GM12878 (cell line): Measurements from ENCODE around the gene UNG. TPM values are rescaled to one million over a fixed set of nuclear protein-coding genes. Genes with fewer than 3 reads are reported as not detected.

Experiments used
- ATAC-seq: fragments of 200-7000 bp; cut with Tn5 transposase; 3 replicates; pipeline ENCODE4 v1.9.1; 2020; ENCODE audit warnings: mild to moderate bottlenecking, moderate library complexity
- BruUV-seq: library from RNA; stranded (reverse); fragments of 400-500 nt; replicated peaks from 2 replicates; lab custom pipeline; 2021; lab: Mats Ljungman, UMichigan
- CTCF ChIA-PET: fragments of 300-600 bp; sonication (Branson Sonifier 250); formaldehyde crosslinking; extraction: SDS; loops from one replicate; lab custom pipeline; 2021; ENCODE audit warnings: inconsistent platforms; lab: Yijun Ruan, JAX
- POLR2A ChIA-PET: fragments of 350-600 bp; formaldehyde crosslinking; extraction: SDS; loops from one replicate; lab custom pipeline; 2021; ENCODE audit warnings: inconsistent platforms; lab: Charles Lee
- RAD21 ChIA-PET: fragments of 300-600 bp; sonication (Branson Sonifier 250); formaldehyde crosslinking; loops from one replicate; lab custom pipeline; 2023; ENCODE audit warnings: antibody characterized with exemption; ENCODE audit not compliant: unreplicated experiment; lab: Charles Lee
- SMC1A ChIA-PET: fragments of 300-600 bp; sonication (Branson Sonifier 250); formaldehyde crosslinking; loops from one replicate; lab custom pipeline; 2023; ENCODE audit not compliant: unreplicated experiment, uncharacterized antibody; lab: Charles Lee
- DNase-seq: peaks from one replicate; pipeline ENCODE4 v3.0.0-alpha.2; 2011; ENCODE audit warnings: low read depth, low spot score
- FAIRE-seq: peaks from 3 replicates; lab custom pipeline; 2011; peaks lifted over from hg19 to GRCh38; lab: Jason Lieb, UNC
- H2AFZ ChIP-seq: 2 replicates; pipeline ENCODE4 v1.6.0; 2011; ENCODE audit warnings: low read depth, low read length, control low read depth; ENCODE audit not compliant: control insufficient read depth
- H3K27ac ChIP-seq: 2 replicates; pipeline ENCODE4 v1.5.1; 2011; ENCODE audit warnings: control low read depth; ENCODE audit not compliant: control insufficient read depth, insufficient read depth
- H3K27me3 ChIP-seq, 2 experiments: replicated peaks in 1 of 2; 2 replicates each; pipeline versions ENCODE4 v1.6.0 to v1.6.1; 2011; ENCODE audit warnings: low read length in 1 of 2; ENCODE audit not compliant: control insufficient read depth in 2 of 2, insufficient read depth in 2 of 2
- H3K36me3 ChIP-seq, 2 experiments: 2 replicates each; pipeline ENCODE4 v1.5.1; 2011; ENCODE audit warnings: low read length in 1 of 2; ENCODE audit not compliant: control insufficient read depth in 2 of 2, insufficient read depth in 2 of 2
- H3K4me1 ChIP-seq: 2 replicates; pipeline ENCODE4 v1.6.1; 2011; ENCODE audit warnings: mild to moderate bottlenecking, low read length, moderate library complexity, mixed read lengths; ENCODE audit not compliant: control insufficient read depth, insufficient read depth
- H3K4me2 ChIP-seq: 2 replicates; pipeline ENCODE4 v1.6.0; 2011; ENCODE audit warnings: control low read depth; ENCODE audit not compliant: control insufficient read depth, insufficient read depth
- H3K4me3 ChIP-seq: fragments of 200-600 bp; sonication (generic); 2 replicates; pipeline ENCODE4 v1.5.1; 2016
- H3K79me2 ChIP-seq: 2 replicates; pipeline ENCODE4 v1.6.0; 2011; ENCODE audit warnings: low read length; ENCODE audit not compliant: control insufficient read depth, insufficient read depth
- H3K9ac ChIP-seq: 2 replicates; pipeline ENCODE4 v1.8.0; 2011; ENCODE audit warnings: low read length, control low read depth, mixed read lengths; ENCODE audit not compliant: control insufficient read depth, insufficient read depth
- H3K9me3 ChIP-seq: replicated peaks from 3 replicates; pipeline ENCODE4 v1.5.1; 2011; ENCODE audit warnings: mild to moderate bottlenecking, low read length; ENCODE audit not compliant: control insufficient read depth, insufficient read depth
- H4K20me1 ChIP-seq: 2 replicates; pipeline ENCODE4 v1.6.0; 2011; ENCODE audit not compliant: control insufficient read depth, insufficient read depth
- CEBPB ChIP-seq, 2 experiments: fragments of 150-350 bp in 1 of 2; IDR thresholded peaks; 2 replicates each; pipeline ENCODE4 v1.6.1; 2012 to 2014; ENCODE audit warnings: low read depth in 2 of 2, low read length in 2 of 2, borderline replicate concordance in 1 of 2, inconsistent platforms in 1 of 2
- FOXK2 ChIP-seq: fragments of 450-650 bp; IDR thresholded peaks from 2 replicates; pipeline ENCODE4 v1.6.1; 2017; ENCODE audit warnings: mild to moderate bottlenecking, moderate library complexity
- HDGF ChIP-seq: fragments of 450-650 bp; IDR thresholded peaks from 2 replicates; pipeline ENCODE4 v1.6.1; 2016; ENCODE audit warnings: antibody characterized with exemption
- IRF5 ChIP-seq: fragments of 450-650 bp; IDR thresholded peaks from 2 replicates; pipeline ENCODE4 v1.6.1; 2017; ENCODE audit warnings: borderline replicate concordance
- WGBS: methylation state at CpG from one replicate; pipeline ENCODE4 v1.1.6; 2016; ENCODE audit warnings: low lambda C conversion rate; ENCODE audit not compliant: insufficient replicate concordance, insufficient coverage; ENCODE audit errors: missing lambda C conversion rate; 5-methylcytosine and 5-hydroxymethylcytosine counted together
- in situ Hi-C: fragments of 300-500 bp; cut with MboI; formaldehyde crosslinking; loops from 9 replicates; pipeline ENCODE4 v1.14.3; 2018; ENCODE audit warnings: mixed read lengths
- intact Hi-C: fragments of 100-400 bp; cut with micrococcal nuclease; formaldehyde crosslinking; loops from one replicate; pipeline ENCODE4 v1.14.2; 2022; ENCODE audit not compliant: unreplicated experiment
- polyA plus RNA-seq, 11 experiments: library from polyadenylated mRNA; depleted of rRNA in 4 of 11; unstranded in 6 of 11; stranded (reverse) in 5 of 11; fragments of >200 nt; fragmentation: Nextera tagmentation in 4 of 11; fragmentation: Illumina TruSeq in 1 of 11; extraction: Ambion mirVana in 4 of 11; extraction: Trizol in 1 of 11; gene quantifications; 1 replicate in 1 of 11; 2 replicates in 10 of 11; pipeline versions ENCODE4 v1.2.1 to v1.2.3, GENCODE V29; 2011 to 2016; ENCODE audit warnings: inconsistent platforms in 2 of 11, missing spikeins in 2 of 11, low read depth in 1 of 11
- total RNA-seq, 4 experiments: library from RNA; depleted of rRNA in 3 of 4; stranded (reverse); fragments of >200 nt in 3 of 4; fragmentation: Illumina TruSeq in 1 of 4; extraction: Trizol in 1 of 4; gene quantifications; 2 replicates each; pipeline versions ENCODE4 v1.2.1 to v1.2.3, GENCODE V29; 2013 to 2021

UNG gene
- total and polyA plus RNA-seq, 10 of the 15 experiments (the other 5 are each of a cell fraction or from before 2014, with no cell fraction given) = 9.5 to 81.9 (median 48.2) TPM

- no peak for TF ChIP-seq CEBPB (IDR thresholded peaks at IDR 0.05; ENCODE audit: borderline replicate concordance in 1 of 2, low read depth in 2 of 2, low read length in 2 of 2)
Measured at GRCh38 chr12:109102491-109102890, 5.1 kb downstream of the UNG start (continued).

GRCh38 chr12:109105176-109105575 is 7.8 kb downstream of the UNG start:
- H3K4me1 ChIP-seq = no peaks in the 10 kb centered on the region
- in situ Hi-C loops (no loop called here), intact Hi-C loops (no loop called here)
- ChIA-PET RAD21 (no interaction called here), POLR2A (no interaction called here), SMC1A (no interaction called here), CTCF (no interaction called here)
- no peak for DNase-seq
- no peaks in the 10 kb centered on the region for H3K9me3 ChIP-seq
- 98% methylated on average over 5 of the region's 5 CpGs for WGBS
- H3K79me2 ChIP-seq = no peaks in the 10 kb centered on the region; the same call in 1 of the 2 replicates
- H3K27me3 ChIP-seq = no peaks in the 10 kb centered on the region
- no peaks in the 10 kb centered on the region for H4K20me1 ChIP-seq
- no peak overlapping the region for H3K4me3 ChIP-seq
- no peak overlapping the region for H3K4me2 ChIP-seq
- H3K9ac ChIP-seq = no peak overlapping the region
- no peak for TF ChIP-seq HDGF
- no peak for TF ChIP-seq IRF5
- TF ChIP-seq FOXK2 = no peak
- ATAC-seq = no peak
- peaks cover 10 to 19% of the 10 kb centered on the region in 2 experiments for H3K36me3 ChIP-seq
- no peak overlapping the region for H2AFZ ChIP-seq
- no peak for FAIRE-seq
- H3K27ac ChIP-seq = no peak overlapping the region
- no TSS peak for BruUV-seq
